HG03442 (cell line): Measurements from ENCODE around the gene INHBC.

Experiments used
- ATAC-seq: cut with Tn5 transposase; IDR thresholded peaks from one replicate; pipeline ENCODE4 v1.9.1; 2021; ENCODE audit warnings: mild to moderate bottlenecking, moderate library complexity; ENCODE audit not compliant: unreplicated experiment

Gene INHBC

DNA sequence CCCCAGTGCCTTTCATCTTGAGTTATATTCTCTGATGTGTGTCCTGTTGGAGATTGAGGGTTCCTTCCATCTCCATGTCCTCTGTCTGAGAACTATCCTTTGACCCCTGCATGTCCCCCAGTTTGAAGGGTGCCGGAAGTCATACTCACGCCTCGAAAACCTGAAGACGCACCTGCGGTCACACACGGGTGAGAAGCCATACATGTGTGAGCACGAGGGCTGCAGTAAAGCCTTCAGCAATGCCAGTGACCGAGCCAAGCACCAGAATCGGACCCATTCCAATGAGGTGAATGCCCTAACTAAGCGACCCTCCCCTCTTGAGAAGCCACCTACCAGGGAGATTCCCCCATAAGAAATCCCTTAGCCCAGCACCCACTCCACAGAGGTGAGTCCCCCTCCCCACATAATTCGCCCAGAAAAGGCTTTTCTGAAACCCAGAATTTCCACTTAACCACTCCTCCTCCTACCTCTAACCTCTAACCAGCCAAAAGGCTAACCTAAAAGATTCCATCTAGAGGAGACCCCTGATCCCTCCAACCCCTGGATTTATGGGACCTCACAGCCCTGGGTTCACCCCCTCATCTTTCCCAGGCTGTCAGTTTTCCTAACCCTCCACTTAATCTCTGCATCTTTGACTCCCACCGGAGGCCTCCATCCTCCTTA is 32.8 kb downstream of the INHBC start:
- ATAC-seq = no peak

- no peak for ATAC-seq
Measured at GRCh38 chr12:57467915-57468314, 33.3 kb downstream of the INHBC start.

GRCh38 chr12:57469296-57470164 is 34.9 kb downstream of the INHBC start:
- no peak for ATAC-seq

DNA sequence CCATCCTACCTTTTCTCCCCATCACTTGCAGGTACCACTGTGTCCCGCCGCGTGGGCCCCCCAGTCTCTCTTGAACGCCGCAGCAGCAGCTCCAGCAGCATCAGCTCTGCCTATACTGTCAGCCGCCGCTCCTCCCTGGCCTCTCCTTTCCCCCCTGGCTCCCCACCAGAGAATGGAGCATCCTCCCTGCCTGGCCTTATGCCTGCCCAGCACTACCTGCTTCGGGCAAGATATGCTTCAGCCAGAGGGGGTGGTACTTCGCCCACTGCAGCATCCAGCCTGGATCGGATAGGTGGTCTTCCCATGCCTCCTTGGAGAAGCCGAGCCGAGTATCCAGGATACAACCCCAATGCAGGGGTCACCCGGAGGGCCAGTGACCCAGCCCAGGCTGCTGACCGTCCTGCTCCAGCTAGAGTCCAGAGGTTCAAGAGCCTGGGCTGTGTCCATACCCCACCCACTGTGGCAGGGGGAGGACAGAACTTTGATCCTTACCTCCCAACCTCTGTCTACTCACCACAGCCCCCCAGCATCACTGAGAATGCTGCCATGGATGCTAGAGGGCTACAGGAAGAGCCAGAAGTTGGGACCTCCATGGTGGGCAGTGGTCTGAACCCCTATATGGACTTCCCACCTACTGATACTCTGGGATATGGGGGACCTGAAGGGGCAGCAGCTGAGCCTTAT is 35.8 kb downstream of the INHBC start:
- ATAC-seq = no peak

DNA sequence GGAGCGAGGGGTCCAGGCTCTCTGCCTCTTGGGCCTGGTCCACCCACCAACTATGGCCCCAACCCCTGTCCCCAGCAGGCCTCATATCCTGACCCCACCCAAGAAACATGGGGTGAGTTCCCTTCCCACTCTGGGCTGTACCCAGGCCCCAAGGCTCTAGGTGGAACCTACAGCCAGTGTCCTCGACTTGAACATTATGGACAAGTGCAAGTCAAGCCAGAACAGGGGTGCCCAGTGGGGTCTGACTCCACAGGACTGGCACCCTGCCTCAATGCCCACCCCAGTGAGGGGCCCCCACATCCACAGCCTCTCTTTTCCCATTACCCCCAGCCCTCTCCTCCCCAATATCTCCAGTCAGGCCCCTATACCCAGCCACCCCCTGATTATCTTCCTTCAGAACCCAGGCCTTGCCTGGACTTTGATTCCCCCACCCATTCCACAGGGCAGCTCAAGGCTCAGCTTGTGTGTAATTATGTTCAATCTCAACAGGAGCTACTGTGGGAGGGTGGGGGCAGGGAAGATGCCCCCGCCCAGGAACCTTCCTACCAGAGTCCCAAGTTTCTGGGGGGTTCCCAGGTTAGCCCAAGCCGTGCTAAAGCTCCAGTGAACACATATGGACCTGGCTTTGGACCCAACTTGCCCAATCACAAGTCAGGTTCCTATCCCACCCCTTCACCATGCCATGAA is 36.5 kb downstream of the INHBC start:
- no peak for ATAC-seq

GRCh38 chr12:57471661-57472060 is 37.1 kb downstream of the INHBC start:
- ATAC-seq = no peak

DNA sequence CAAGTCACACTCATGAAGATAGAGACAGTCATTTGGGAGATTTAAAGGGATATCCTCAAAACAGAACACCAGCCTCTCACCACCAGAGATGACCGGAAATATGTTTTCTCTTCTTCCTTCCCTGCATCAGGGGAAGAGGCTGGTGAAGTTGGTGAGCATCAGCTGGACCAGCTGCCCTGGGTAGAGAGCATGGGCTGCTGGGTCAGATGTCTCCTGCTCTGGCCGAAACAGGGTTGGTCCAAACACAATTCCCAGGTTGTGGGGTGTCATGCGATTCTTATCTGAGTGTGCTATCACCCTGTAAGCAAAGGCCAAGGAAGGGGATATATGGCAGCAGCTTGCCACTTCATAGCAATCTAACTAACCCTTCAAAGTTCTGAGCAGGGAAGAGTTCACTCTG is 37.8 kb downstream of the INHBC start:
- no peak for ATAC-seq

DNA sequence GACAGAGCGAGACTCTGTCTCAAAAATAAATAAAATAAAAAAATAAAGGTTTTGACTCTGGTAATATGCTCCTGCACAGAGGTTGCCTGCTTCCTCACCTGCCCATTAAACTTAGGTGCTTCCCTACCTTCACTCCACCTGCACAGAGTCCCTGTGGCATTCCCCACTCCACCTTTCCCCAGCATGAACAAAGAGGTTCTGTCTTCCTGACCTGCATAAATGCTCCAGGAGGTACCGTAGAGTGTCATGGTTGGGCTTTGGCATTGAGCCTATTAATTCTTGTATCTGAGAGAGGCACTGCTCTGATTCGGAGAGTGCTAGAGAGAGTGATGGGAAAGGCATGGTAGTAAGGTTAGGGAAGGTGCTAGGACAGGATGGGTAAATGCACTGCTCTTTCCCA is 38.8 kb downstream of the INHBC start:
- no peak for ATAC-seq

DNA sequence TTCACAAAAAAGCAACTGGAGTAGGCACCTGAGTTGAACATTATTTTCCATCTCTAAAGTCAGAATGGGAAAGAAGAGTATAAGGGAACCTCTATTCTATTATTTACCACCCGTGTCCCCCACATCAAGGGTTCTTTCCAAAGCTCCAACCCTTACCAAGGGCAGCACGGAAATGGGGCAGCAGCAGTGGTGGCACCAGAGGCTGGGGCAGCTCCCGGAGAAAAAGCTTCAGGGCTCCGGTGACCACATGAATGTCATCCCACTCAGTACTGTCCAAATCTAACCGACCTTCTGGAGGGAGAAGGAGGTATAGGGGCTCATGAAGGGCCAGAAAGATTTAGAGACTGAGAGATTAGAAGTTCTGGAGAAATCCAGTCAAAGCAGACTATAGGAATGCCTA is 39.3 kb downstream of the INHBC start:
- no peak for ATAC-seq

- ATAC-seq = no peak
Measured at GRCh38 chr12:57474430-57474829, 39.8 kb downstream of the INHBC start.

DNA sequence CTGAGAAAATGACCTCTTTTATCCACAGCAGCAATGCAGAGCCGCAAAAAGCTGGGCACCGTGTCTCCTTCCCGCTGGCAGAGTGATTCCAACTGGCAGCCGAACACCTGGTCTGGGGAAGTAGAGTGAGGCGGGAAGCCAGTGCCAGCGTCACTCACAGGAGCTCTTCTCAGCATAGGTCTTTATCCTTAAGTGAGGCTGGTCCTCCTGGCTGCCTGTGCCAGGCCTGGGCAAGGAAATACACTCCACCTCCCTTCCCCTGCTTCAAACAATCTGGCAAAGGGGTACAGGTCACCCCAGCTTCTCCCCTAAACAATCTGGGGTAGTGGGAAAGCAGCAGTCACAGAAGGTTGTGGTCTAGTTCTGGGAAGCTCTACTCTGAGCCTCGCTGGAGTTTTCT is 40.3 kb downstream of the INHBC start:
- ATAC-seq = no peak

- ATAC-seq = peak; percentile 9
Measured at GRCh38 chr12:57475271-57476161, 40.9 kb downstream of the INHBC start.

GRCh38 chr12:57476162-57476992 is 41.8 kb downstream of the INHBC start:
- peak; percentile 44 for ATAC-seq

GRCh38 chr12:57476993-57477709 is 42.6 kb downstream of the INHBC start:
- ATAC-seq = no peak

- peak; percentile 33 for ATAC-seq
Measured at GRCh38 chr12:57477710-57478681, 43.4 kb downstream of the INHBC start.

- ATAC-seq = no peak
Measured at GRCh38 chr12:57479043-57479375, 44.4 kb downstream of the INHBC start.

- peak; percentile 26 for ATAC-seq
Measured at GRCh38 chr12:57479376-57480115, 45.0 kb downstream of the INHBC start, which contains the start of gene ARHGAP9. Gene ARHGAP9, minus strand, starts transcription at chr12:57479866. Its CDS starts 460 bp downstream, at chr12:57479406.
